ENCODE results near the gene RND2. TPM values are rescaled to one million over a fixed set of nuclear protein-coding genes. Genes with fewer than 3 reads are reported as not detected.

Gene RND2
- total and polyA plus RNA-seq, 2 experiments from 2014 or later: 18.5 to 22.9 TPM

DNA sequence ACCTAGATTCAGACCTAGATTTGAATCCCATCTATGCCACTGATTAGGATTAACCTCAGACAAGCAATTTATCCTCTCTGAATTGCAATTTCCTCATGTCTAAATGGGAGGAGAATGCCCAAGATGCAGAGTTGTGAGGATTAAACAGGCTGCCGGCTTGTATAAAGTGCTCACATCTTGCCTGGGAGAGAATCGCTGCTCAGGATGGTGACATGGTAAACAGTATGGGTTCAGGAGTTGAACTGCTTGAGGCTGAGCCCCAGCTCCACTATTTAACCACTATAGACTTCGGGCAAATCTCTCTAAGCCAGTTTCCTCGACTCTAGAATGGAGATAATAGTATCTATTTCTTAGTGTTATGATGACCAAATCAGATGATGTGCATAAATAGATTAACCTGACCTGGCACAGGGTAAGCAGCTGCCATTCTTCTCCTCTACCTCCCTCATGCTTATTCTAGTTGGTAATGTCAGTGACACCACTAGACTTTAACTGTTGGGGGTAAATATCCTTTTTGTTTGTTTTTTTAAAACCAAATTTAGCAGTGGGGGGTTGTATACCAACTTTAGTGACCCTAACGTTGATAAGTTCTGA, 27.5 kb upstream of the RND2 start (continued):
- no peak for TF ChIP-seq CTCF (conservative IDR thresholded peaks at IDR 0.05; ENCODE audit: low read depth in 2 of 2)

- peak within 1 kb of the TSS; percentile 99 for H3K4me2 ChIP-seq
- peak within 1 kb of the TSS; percentile 88 for H3K27ac ChIP-seq (ENCODE audit: low read depth)
- peaks cover 43% of the 10 kb centered on the region for H3K36me3 ChIP-seq (ENCODE audit: insufficient read depth)
- peaks cover 23% of the 10 kb centered on the region for H3K27me3 Mint-ChIP-seq (ENCODE audit: insufficient read depth, low read depth, poor library complexity)
- peaks cover 21% of the 10 kb centered on the region for H3K79me2 ChIP-seq (replicated peaks; ENCODE audit: insufficient read depth)
- H3K9me3 Mint-ChIP-seq: no peaks in the 10 kb centered on the region
- peak; percentile 94 for ATAC-seq
- H3K27ac Mint-ChIP-seq: peak within 1 kb of the TSS; percentile 99
- DNase-seq (ENCODE audit: low spot score): peak; percentile 100
- peaks cover 13% of the 10 kb centered on the region for H3K4me1 ChIP-seq (ENCODE audit: insufficient read depth)
- peak within 1 kb of the TSS; percentile 98 for H3K4me3 Mint-ChIP-seq
- H3K27me3 ChIP-seq (ENCODE audit: insufficient read depth): no peaks in the 10 kb centered on the region
- peaks cover 50% of the 10 kb centered on the region for H3F3A ChIP-seq (replicated peaks; ENCODE audit: low read depth)
- H2AFZ ChIP-seq: peak within 1 kb of the TSS; percentile 74; the same call in 1 of the 2 replicates
- peaks cover 15% of the 10 kb centered on the region for H3K4me1 Mint-ChIP-seq
- peaks cover 32% of the 10 kb centered on the region for H4K20me1 ChIP-seq (replicated peaks; ENCODE audit: insufficient read depth)
- H3K9me2 ChIP-seq (ENCODE audit: insufficient read depth): no peaks in the 10 kb centered on the region
- H3K36me3 Mint-ChIP-seq (ENCODE audit: low read depth): peaks cover 58% of the 10 kb centered on the region
- peak within 1 kb of the TSS; percentile 73 for H3K4me3 ChIP-seq
- no peak for TF ChIP-seq EZH2phosphoT487 (IDR thresholded peaks at IDR 0.05; ENCODE audit: unreplicated experiment)
- no peak for TF ChIP-seq JUNB (IDR thresholded peaks at IDR 0.05; ENCODE audit: unreplicated experiment)
- no peak for TF ChIP-seq ZNF114 (CRISPR knock-in tag; IDR thresholded peaks at IDR 0.05)
- peak; percentile 26; the same call in 1 of the 2 replicates for TF ChIP-seq NANOG (IDR thresholded peaks at IDR 0.05; ENCODE audit: borderline replicate concordance)
- TF ChIP-seq CTCF (conservative IDR thresholded peaks at IDR 0.05; ENCODE audit: low read depth in 2 of 2): peak; percentile 75 to 78
- TF ChIP-seq, protein P1, sequence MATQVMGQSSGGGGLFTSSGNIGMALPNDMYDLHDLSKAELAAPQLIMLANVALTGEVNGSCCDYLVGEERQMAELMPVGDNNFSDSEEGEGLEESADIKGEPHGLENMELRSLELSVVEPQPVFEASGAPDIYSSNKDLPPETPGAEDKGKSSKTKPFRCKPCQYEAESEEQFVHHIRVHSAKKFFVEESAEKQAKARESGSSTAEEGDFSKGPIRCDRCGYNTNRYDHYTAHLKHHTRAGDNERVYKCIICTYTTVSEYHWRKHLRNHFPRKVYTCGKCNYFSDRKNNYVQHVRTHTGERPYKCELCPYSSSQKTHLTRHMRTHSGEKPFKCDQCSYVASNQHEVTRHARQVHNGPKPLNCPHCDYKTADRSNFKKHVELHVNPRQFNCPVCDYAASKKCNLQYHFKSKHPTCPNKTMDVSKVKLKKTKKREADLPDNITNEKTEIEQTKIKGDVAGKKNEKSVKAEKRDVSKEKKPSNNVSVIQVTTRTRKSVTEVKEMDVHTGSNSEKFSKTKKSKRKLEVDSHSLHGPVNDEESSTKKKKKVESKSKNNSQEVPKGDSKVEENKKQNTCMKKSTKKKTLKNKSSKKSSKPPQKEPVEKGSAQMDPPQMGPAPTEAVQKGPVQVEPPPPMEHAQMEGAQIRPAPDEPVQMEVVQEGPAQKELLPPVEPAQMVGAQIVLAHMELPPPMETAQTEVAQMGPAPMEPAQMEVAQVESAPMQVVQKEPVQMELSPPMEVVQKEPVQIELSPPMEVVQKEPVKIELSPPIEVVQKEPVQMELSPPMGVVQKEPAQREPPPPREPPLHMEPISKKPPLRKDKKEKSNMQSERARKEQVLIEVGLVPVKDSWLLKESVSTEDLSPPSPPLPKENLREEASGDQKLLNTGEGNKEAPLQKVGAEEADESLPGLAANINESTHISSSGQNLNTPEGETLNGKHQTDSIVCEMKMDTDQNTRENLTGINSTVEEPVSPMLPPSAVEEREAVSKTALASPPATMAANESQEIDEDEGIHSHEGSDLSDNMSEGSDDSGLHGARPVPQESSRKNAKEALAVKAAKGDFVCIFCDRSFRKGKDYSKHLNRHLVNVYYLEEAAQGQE (IDR thresholded peaks at IDR 0.05; ENCODE audit: unreplicated experiment): no peak
- TF ChIP-seq ZNF331 (CRISPR knock-in tag; IDR thresholded peaks at IDR 0.05; ENCODE audit: low read depth): no peak
- TF ChIP-seq ETS1 (IDR thresholded peaks at IDR 0.05): peak; percentile 94
- no peak for TF ChIP-seq EZH2 (IDR thresholded peaks at IDR 0.05; ENCODE audit: low read depth, unreplicated experiment)
- no peak for TF ChIP-seq STAT1 (IDR thresholded peaks at IDR 0.05; ENCODE audit: unreplicated experiment)
- TF ChIP-seq POLR2AphosphoS5 (IDR thresholded peaks at IDR 0.05; ENCODE audit: low read depth): peak; percentile 78
Observed at GRCh38 chr17:42997984-42998938, 26.8 kb upstream of the RND2 start, which contains the start of gene RPL27. TSS of gene RPL27 (plus strand) at chr17:42998419. CDS start at chr17:42998751, 332 bp downstream.

Data from GM23338 (cell line).